ENCODE data around the gene NPIPA1.
"Not testable (repeated sequence)": the region's sequence is repeated elsewhere in the genome, so short reads cannot be mapped to it uniquely, and the experiment has no call there.

Gene NPIPA1

DNA sequence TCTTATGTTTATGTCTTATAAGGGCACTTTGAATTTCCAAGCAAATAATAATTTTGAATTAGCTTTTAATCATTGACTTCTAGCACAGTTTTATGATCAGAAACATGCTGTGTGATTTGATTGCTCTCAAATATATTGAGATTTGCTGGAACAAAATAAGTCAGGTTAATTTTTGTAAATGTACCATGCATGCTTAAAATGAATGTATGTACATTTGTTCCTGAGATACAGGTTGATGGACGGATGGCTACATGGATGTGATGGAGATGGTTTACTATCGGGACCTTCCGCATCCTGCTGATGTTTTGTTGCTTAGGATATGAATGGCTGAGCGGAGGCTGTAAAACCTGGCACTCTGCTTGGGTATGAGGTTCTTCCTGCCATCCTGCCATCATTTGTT is at the start of gene NPIPA1:
Gene NPIPA1 (plus strand): TSS at position 301 of the 400 bp plus-strand sequence. CDS start 0 bp downstream, at position 301.
- DNase-seq, result not testable (repeated sequence)

GRCh38 chr16:14892111-14892510 is 45.1 kb upstream of the NPIPA1 start:
- not testable (repeated sequence) for DNase-seq

DNA sequence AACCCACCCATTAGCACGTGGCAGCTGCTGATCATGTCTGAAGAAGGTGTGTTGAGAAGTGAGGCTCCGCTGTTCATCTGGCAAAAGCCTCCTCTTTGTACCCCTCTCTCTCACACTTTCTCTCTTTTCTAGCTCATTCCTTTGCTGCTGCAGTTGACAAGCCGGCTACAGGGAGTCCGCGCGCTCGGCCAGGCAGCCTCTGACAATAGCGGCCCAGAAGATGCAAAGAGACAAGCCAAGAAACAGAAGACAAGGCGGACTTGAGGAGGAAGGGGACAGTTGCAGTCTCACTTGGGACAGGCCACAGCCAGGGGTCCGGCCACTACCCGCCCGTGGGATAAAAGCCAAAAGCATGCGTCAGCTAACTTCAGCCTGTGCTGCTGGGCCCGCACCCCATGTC is 41.9 kb upstream of the NPIPA1 start:
- DNase-seq, result not testable (repeated sequence)

GRCh38 chr16:14896023-14896422 is 41.2 kb upstream of the NPIPA1 start:
- DNase-seq, result not testable (repeated sequence)

DNA sequence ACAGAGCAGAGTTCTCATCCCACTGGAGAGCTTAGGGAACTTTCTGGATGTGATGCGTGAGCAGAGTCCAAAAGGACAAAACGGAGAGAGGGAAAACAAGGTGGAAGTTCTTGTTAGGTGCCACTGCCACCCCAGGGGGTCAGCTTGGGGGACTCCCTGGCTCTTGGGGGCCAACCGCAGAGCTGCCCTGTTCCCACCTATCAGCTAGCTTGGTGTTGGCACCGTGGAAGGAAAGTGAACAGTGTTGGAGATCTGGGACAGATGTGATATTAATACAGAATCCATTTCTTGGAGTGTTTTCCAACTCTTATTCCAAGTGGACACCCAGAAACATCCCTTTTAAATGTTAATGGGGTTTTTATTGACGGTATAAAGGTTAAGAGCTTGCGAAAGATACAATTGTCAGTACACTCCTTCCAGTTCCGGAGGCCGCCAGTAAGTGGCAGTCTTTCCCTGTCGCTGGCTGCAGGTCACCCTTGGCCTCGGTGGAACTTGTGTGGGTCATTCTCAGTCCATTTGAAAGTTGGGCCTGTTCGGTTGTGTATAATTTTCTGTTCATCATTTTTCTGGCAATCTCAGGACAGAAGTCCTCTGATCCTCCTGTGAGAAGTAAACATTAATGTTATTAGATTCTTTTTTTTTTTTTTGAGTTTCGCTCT is 40.1 kb upstream of the NPIPA1 start:
- not testable (repeated sequence) for DNase-seq

- DNase-seq, result not testable (repeated sequence)
Observed at GRCh38 chr16:14898162-14898561, 39.1 kb upstream of the NPIPA1 start.

DNA sequence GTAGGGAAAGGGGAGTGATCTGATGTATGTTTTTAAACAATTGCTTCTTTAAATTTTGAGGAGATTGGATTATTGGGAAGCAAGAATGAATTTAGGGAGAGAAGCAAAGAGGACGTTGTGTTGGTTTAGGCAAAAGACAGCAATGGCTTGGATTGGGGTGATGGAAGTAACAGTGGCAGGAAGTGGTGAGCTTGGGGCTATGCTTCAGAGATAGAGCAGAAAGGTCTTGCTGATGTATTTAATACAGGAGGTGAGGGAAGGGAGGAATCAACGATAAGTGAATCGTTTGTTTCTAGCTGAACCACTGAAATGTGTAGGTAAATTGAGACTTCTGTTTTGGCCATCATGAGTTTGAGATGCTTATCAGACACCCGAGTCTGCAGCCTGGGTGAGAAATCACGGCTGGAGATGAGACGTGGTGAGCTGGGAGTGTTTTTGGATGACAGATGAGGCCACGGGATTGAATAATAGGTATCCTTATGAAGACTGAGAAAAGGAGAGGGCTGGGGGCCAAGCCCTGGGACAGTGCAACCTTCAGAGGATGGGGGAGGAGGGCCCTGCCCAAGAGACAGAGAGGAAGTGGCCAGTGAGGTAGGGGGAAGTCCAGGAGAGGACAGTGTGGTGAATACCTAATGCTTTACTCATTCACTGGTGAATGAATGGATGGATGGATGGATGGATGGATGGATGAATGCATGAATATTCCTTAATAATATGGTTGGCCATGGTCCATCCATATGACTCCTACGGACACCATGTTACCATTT is 33.9 kb upstream of the NPIPA1 start:
- not testable (repeated sequence) for DNase-seq

GRCh38 chr16:14909744-14910143 is 27.5 kb upstream of the NPIPA1 start:
- not testable (repeated sequence) for DNase-seq

GRCh38 chr16:14910833-14911629 is 26.2 kb upstream of the NPIPA1 start:
- not testable (repeated sequence) for DNase-seq

- not testable (repeated sequence) for DNase-seq
Observed at GRCh38 chr16:14911954-14912353, 25.3 kb upstream of the NPIPA1 start.

DNA sequence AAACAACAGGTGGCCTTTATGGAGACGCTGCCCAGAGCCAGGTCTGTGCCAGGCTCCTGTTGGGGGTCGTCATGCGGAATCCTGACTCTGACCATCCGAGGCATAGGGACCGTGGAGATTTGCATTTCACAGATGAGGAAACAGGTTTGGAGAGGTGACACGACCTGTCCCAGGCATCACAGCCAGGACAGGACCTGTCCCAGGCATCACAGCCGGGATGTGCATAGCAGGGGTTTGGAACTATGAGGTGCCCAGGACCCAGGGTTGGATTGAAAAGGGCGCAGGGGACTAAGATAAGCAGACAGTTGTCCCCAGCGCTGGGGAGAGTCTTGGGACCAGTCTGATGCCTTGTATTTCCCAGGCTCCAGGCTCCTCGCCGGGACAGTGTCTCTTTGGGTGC is 24.7 kb upstream of the NPIPA1 start:
- not testable (repeated sequence) for DNase-seq

DNA sequence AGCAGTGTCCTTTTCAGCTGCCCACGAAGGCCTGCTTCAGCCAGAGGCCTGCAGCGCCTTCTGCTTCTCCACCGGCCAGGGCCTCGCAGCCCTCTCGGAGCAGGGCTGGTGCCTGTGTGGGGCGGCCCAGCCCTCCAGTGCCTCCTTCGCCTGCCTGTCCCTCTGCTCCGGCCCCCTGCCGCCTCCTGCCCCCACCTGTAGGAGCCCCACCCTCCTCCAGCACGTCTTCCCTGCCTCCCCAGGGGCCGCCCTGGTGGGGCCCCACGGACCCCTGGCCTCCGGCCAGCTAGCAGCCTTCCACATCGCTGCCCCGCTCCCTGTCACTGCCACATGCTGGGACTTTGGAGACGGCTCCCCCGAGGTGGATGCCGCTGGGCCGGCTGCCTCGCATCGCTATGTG is 18.7 kb upstream of the NPIPA1 start:
- DNase-seq, result not testable (repeated sequence)

DNA sequence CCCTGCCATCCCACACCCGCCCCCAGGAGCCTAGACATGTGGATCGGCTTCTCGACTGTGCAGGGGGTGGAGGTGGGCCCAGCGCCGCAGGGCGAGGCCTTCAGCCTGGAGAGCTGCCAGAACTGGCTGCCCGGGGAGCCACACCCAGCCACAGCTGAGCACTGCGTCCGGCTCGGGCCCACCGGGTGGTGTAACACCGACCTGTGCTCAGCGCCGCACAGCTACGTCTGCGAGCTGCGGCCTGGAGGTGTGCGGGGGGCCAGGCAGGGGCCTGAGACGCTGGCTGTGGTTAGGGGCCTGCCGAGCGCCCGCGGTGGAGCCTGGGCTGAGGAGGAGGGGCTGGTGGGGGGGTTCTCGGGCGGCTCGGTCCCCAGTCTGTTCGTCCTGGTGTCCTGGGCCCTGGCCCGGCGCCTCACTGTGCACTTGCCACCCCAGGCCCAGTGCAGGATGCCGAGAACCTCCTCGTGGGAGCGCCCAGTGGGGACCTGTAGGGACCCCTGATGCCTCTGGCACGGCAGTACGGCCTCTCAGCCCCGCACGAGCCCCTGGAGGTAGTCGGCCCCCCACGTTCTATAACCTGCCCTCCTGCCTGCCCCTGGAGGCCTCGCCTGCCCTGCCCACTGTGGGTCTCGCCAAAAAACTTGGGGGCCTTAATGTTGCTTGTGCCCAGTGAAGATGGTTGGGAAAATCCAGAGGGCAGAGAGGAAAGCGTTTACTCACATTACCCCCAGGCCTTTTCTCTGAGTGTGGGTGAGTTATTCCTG is 17.2 kb upstream of the NPIPA1 start:
- not testable (repeated sequence) for DNase-seq

- not testable (repeated sequence) for DNase-seq
Observed at GRCh38 chr16:14922285-14922684, 15.0 kb upstream of the NPIPA1 start.

GRCh38 chr16:14922968-14923367 is 14.3 kb upstream of the NPIPA1 start:
- DNase-seq, result not testable (repeated sequence)

DNA sequence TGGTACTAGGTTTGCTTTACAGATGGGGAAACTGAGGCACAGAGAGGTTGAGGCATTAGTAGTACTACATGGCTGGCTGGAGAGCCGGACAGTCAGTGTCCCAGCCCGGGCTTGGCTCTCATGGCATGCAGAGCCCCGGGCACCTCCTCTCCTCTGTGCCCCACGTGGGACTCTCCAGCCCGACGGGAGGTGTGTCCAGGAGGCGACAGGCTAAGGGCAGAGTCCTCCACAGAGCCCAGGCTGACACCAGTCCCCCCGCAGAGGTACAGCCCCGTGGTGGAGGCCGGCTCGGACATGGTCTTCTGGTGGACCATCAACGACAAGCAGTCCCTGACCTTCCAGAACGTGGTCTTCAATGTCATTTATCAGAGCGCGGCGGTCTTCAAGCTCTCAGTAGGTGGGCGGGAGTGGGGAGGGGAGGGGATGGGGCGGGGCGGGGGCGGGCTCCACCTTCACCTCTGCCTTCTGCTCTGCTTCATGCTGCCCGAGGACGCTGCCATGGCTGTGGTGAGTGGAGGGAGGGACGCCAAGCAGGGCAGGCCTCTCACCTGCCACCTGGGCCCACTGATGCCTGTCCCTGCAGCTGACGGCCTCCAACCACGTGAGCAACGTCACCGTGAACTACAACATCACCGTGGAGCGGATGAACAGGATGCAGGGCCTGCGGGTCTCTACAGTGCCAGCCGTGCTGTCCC is 13.7 kb upstream of the NPIPA1 start:
- not testable (repeated sequence) for DNase-seq

GRCh38 chr16:14924359-14924758 is 12.9 kb upstream of the NPIPA1 start:
- DNase-seq, result not testable (repeated sequence)

GRCh38 chr16:14924982-14925381 is 12.3 kb upstream of the NPIPA1 start:
- DNase-seq, result not testable (repeated sequence)

DNA sequence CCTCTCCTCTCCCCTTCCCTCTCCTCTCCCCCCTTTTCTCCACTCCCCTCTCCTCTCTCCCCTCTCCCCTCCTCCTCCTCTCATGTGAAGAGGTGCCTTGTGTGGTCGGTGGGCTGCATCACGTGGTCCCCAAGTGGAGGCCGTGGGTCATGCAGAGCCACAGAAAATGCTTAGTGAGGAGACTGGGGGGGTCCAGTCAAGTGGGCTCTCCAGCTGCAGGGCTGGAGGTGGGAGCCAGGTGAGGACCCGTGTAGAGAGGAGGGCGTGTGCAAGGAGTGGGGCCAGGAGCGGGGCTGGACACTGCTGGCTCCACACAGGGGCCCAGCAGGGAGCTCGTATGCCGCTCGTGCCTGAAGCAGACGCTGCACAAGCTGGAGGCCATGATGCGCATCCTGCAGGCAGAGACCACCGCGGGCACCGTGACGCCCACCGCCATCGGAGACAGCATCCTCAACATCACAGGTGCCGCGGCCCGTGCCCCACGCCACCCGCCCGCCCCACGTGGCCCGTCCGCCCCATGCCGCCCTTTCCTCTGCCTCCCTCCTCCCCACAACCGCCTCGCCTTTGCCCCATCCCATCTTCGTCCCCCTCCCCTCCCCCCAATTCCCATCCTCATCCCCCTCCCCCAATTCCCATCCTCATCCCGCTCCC is 9.1 kb upstream of the NPIPA1 start:
- not testable (repeated sequence) for DNase-seq

DNA sequence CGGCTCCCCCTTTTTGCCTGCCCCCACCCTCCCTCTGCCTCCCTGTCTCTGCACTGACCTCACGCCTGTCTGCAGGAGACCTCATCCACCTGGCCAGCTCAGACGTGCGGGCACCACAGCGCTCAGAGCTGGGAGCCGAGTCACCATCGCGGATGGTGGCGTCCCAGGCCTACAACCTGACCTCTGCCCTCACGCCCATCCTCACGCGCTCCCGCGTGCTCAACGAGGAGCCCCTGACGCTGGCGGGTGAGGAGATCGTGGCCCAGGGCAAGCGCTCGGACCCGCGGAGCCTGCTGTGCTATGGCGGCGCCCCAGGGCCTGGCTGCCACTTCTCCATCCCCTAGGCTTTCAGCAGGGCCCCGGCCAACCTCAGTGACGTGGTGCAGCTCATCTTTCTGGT is 8.1 kb upstream of the NPIPA1 start:
- DNase-seq, result not testable (repeated sequence)

- DNase-seq, result not testable (repeated sequence)
Observed at GRCh38 chr16:14930246-14930645, 7.0 kb upstream of the NPIPA1 start.

All from activated naive CD4-positive, alpha-beta T cell (primary cell).